ENCODE data around the gene DND1. TPM values are rescaled to one million over a fixed set of nuclear protein-coding genes. Genes with fewer than 3 reads are reported as not detected.

Gene DND1
- total and polyA plus RNA-seq, 2 experiments from 2014 or later, result 8.1 to 15.5 TPM

- Histone ChIP-seq H3F3A (replicated peaks; ENCODE audit: low read depth) (no peaks in the 10 kb centered on the region), H2AFZ (peak overlapping the region; percentile 90), H3K79me2 (replicated peaks; ENCODE audit: insufficient read depth) (no peaks in the 10 kb centered on the region), H3K27ac (ENCODE audit: low read depth) (no peak overlapping the region), H3K4me2 (peak overlapping the region; percentile 64), H3K27me3 (ENCODE audit: insufficient read depth) (peaks cover 39% of the 10 kb centered on the region), H3K9me2 (ENCODE audit: insufficient read depth) (0 out of 2 replicates have a peak, but pooled peaks cover 3% of the 10 kb centered on the region), H3K36me3 (ENCODE audit: insufficient read depth) (peaks cover 2% of the 10 kb centered on the region; the same call in 1 of the 2 replicates), H3K4me3 (peak overlapping the region; percentile 41), H3K4me1 (ENCODE audit: insufficient read depth) (no peaks in the 10 kb centered on the region; the same call in 1 of the 2 replicates), H4K20me1 (replicated peaks; ENCODE audit: insufficient read depth) (no peaks in the 10 kb centered on the region)
- peaks cover 41% of the 10 kb centered on the region for H3K9me3 Mint-ChIP-seq
- ATAC-seq (peak; percentile 63), DNase-seq (ENCODE audit: low spot score) (peak; percentile 23)
- peaks cover 9% of the 10 kb centered on the region; the same call in 2 of the 3 replicates for H3K36me3 Mint-ChIP-seq (ENCODE audit: low read depth)
- H3K27me3 Mint-ChIP-seq (ENCODE audit: insufficient read depth, low read depth, poor library complexity), result peaks cover 25% of the 10 kb centered on the region
- H3K4me1 Mint-ChIP-seq, result no peaks in the 10 kb centered on the region; the same call in 2 of the 3 replicates
- H3K27ac Mint-ChIP-seq, result no peak overlapping the region
- peak overlapping the region; percentile 52; the same call in 2 of the 3 replicates for H3K4me3 Mint-ChIP-seq
- TF ChIP-seq EZH2 (IDR thresholded peaks at IDR 0.05; ENCODE audit: low read depth, unreplicated experiment), result peak; percentile 10
- no peak for TF ChIP-seq NANOG (IDR thresholded peaks at IDR 0.05; ENCODE audit: borderline replicate concordance)
- TF ChIP-seq ZNF331 (CRISPR knock-in tag; IDR thresholded peaks at IDR 0.05; ENCODE audit: low read depth), result no peak
- TF ChIP-seq ETS1 (IDR thresholded peaks at IDR 0.05), result no peak
- no peak for TF ChIP-seq JUNB (IDR thresholded peaks at IDR 0.05; ENCODE audit: unreplicated experiment)
These were observed 40.9 kb downstream of the DND1 start for GRCh38 chr5:140632366-140633020.

GRCh38 chr5:140631831-140632365, 41.5 kb downstream of the DND1 start:
- Histone ChIP-seq H3K4me2 (peak overlapping the region; percentile 64), H3F3A (replicated peaks; ENCODE audit: low read depth) (no peaks in the 10 kb centered on the region), H4K20me1 (replicated peaks; ENCODE audit: insufficient read depth) (no peaks in the 10 kb centered on the region), H2AFZ (peak overlapping the region; percentile 90; the same call in 1 of the 2 replicates), H3K36me3 (ENCODE audit: insufficient read depth) (peaks cover 6% of the 10 kb centered on the region; the same call in 1 of the 2 replicates), H3K9me2 (ENCODE audit: insufficient read depth) (0 out of 2 replicates have a peak, but pooled peaks cover 3% of the 10 kb centered on the region), H3K79me2 (replicated peaks; ENCODE audit: insufficient read depth) (no peaks in the 10 kb centered on the region), H3K27me3 (ENCODE audit: insufficient read depth) (peaks cover 39% of the 10 kb centered on the region), H3K27ac (ENCODE audit: low read depth) (no peak overlapping the region), H3K4me1 (ENCODE audit: insufficient read depth) (no peaks in the 10 kb centered on the region; the same call in 1 of the 2 replicates), H3K4me3 (peak overlapping the region; percentile 41)
- DNase-seq (ENCODE audit: low spot score) (peak; percentile 8), ATAC-seq (peak; percentile 63)
- Mint-ChIP-seq H3K27ac (no peak overlapping the region), H3K4me3 (peak overlapping the region; percentile 52; the same call in 2 of the 3 replicates), H3K36me3 (ENCODE audit: low read depth) (peaks cover 11% of the 10 kb centered on the region; the same call in 2 of the 3 replicates), H3K9me3 (peaks cover 47% of the 10 kb centered on the region), H3K27me3 (ENCODE audit: insufficient read depth, low read depth, poor library complexity) (peaks cover 25% of the 10 kb centered on the region), H3K4me1 (no peaks in the 10 kb centered on the region; the same call in 2 of the 3 replicates)
- TF ChIP-seq NANOG (IDR thresholded peaks at IDR 0.05; ENCODE audit: borderline replicate concordance), result no peak
- TF ChIP-seq ZNF331 (CRISPR knock-in tag; IDR thresholded peaks at IDR 0.05; ENCODE audit: low read depth), result no peak
- no peak for TF ChIP-seq STAT1 (IDR thresholded peaks at IDR 0.05; ENCODE audit: unreplicated experiment)
- no peak for TF ChIP-seq JUNB (IDR thresholded peaks at IDR 0.05; ENCODE audit: unreplicated experiment)

- Histone ChIP-seq H3K4me2 (no peak overlapping the region), H3K9me2 (ENCODE audit: insufficient read depth) (0 out of 2 replicates have a peak, but pooled peaks cover 3% of the 10 kb centered on the region), H3K4me1 (ENCODE audit: insufficient read depth) (no peaks in the 10 kb centered on the region), H3K4me3 (no peak overlapping the region), H2AFZ (no peak overlapping the region), H3K79me2 (replicated peaks; ENCODE audit: insufficient read depth) (no peaks in the 10 kb centered on the region), H4K20me1 (replicated peaks; ENCODE audit: insufficient read depth) (no peaks in the 10 kb centered on the region), H3K27me3 (ENCODE audit: insufficient read depth) (peaks cover 39% of the 10 kb centered on the region), H3F3A (replicated peaks; ENCODE audit: low read depth) (no peaks in the 10 kb centered on the region), H3K27ac (ENCODE audit: low read depth) (no peak overlapping the region), H3K36me3 (ENCODE audit: insufficient read depth) (peaks cover 6% of the 10 kb centered on the region; the same call in 1 of the 2 replicates)
- Mint-ChIP-seq H3K4me1 (no peaks in the 10 kb centered on the region; the same call in 2 of the 3 replicates), H3K9me3 (peaks cover 54% of the 10 kb centered on the region), H3K27me3 (ENCODE audit: insufficient read depth, low read depth, poor library complexity) (peaks cover 25% of the 10 kb centered on the region), H3K27ac (no peak overlapping the region), H3K36me3 (ENCODE audit: low read depth) (peaks cover 11% of the 10 kb centered on the region; the same call in 2 of the 3 replicates), H3K4me3 (no peak overlapping the region)
- ATAC-seq, result no peak
- no peak for TF ChIP-seq ETS1 (IDR thresholded peaks at IDR 0.05)
- no peak for TF ChIP-seq EZH2phosphoT487 (IDR thresholded peaks at IDR 0.05; ENCODE audit: unreplicated experiment)
- TF ChIP-seq NANOG (IDR thresholded peaks at IDR 0.05; ENCODE audit: borderline replicate concordance), result no peak
- no peak for DNase-seq (ENCODE audit: low spot score)
These were observed 42.3 kb downstream of the DND1 start for GRCh38 chr5:140631036-140631417.

Measured in GM23338 (cell line).